ENCODE data around the gene NCBP3. TPM values are rescaled to one million over a fixed set of nuclear protein-coding genes. Genes with fewer than 3 reads are reported as not detected.

Gene NCBP3
- total and polyA plus RNA-seq, 7 donors, result 9.3 to 23.5 (median 15.1) TPM

DNA sequence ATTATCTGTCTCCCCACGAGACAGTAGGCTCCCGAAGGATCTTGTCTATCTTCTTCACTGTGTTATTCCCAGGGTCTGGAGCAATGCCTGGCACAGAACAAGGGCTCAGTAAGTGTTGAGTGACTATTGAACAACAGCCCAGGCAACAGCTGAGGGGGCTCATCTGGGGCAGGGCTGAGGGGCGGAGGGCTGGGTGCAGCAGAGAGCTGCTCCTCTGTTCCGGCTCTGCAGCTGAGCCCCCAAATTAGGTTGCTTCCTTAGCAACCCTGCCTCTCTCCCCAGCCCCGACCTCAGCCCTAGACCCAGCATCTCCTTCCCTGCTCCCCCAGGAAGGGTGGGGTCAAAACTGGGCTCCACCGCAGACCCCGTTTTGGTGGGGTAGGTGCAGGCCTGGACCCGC is 77.3 kb downstream of the NCBP3 start:
- intact Hi-C loops (cut with DNase I), result no loop called here
- TF ChIP-seq, protein P1, sequence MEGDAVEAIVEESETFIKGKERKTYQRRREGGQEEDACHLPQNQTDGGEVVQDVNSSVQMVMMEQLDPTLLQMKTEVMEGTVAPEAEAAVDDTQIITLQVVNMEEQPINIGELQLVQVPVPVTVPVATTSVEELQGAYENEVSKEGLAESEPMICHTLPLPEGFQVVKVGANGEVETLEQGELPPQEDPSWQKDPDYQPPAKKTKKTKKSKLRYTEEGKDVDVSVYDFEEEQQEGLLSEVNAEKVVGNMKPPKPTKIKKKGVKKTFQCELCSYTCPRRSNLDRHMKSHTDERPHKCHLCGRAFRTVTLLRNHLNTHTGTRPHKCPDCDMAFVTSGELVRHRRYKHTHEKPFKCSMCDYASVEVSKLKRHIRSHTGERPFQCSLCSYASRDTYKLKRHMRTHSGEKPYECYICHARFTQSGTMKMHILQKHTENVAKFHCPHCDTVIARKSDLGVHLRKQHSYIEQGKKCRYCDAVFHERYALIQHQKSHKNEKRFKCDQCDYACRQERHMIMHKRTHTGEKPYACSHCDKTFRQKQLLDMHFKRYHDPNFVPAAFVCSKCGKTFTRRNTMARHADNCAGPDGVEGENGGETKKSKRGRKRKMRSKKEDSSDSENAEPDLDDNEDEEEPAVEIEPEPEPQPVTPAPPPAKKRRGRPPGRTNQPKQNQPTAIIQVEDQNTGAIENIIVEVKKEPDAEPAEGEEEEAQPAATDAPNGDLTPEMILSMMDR (IDR thresholded peaks at IDR 0.05), result no peak
- H3K36me3 ChIP-seq (ENCODE audit: insufficient read depth in 1 of 2, low read depth in 1 of 2), result no peaks in the 10 kb centered on the region
- H3K4me3 ChIP-seq, result no peak overlapping the region
- 52 to 64% (median 59%) methylated on average over 8 of the region's 8 CpGs for WGBS, 3 donors
- H3K9me3 ChIP-seq, result no peaks in the 10 kb centered on the region
- no peak for ATAC-seq
- H3K27me3 ChIP-seq (ENCODE audit: insufficient read depth in 3 of 3, low read length in 2 of 3), result peaks cover 0 to 3% (median 0%) of the 10 kb centered on the region in 3 donors
- no peak for DNase-seq
- H3K4me1 ChIP-seq, result no peaks in the 10 kb centered on the region
- H3K27ac ChIP-seq, result no peak overlapping the region

DNA sequence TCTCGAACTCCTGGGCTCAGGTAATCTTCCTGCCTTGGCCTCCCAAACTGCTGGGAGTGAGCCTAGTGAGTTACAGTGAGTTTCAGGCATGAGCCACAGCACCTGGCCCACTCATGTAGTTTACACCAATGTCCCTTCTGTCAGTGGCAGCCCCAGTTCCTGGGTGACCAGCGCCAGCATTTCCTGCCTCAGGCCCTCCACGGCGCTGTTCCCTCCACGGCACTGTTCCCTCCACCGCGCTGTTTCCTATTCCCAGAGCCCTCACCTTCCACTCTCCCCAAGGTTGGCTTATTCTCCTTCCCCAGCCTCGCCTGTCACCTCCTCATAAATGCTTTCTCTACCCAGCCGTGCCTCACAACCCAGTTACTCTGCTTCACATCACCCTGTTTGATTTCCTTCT is 77.7 kb downstream of the NCBP3 start:
- H3K9me3 ChIP-seq, result no peaks in the 10 kb centered on the region
- H3K27me3 ChIP-seq (ENCODE audit: insufficient read depth in 3 of 3, low read length in 2 of 3), result peaks cover 0 to 3% (median 0%) of the 10 kb centered on the region in 3 donors
- no peak for ATAC-seq
- 89 to 91% (median 89%) methylated on average over 9 of the region's 9 CpGs for WGBS, 3 donors
- intact Hi-C loops (cut with DNase I), result no loop called here
- no peak for DNase-seq
- H3K4me3 ChIP-seq, result no peak overlapping the region
- H3K4me1 ChIP-seq, result no peaks in the 10 kb centered on the region
- no peak overlapping the region for H3K27ac ChIP-seq
- TF ChIP-seq, protein P1 (IDR thresholded peaks at IDR 0.05), result no peak
- no peaks in the 10 kb centered on the region for H3K36me3 ChIP-seq (ENCODE audit: insufficient read depth in 1 of 2, low read depth in 1 of 2)

DNA sequence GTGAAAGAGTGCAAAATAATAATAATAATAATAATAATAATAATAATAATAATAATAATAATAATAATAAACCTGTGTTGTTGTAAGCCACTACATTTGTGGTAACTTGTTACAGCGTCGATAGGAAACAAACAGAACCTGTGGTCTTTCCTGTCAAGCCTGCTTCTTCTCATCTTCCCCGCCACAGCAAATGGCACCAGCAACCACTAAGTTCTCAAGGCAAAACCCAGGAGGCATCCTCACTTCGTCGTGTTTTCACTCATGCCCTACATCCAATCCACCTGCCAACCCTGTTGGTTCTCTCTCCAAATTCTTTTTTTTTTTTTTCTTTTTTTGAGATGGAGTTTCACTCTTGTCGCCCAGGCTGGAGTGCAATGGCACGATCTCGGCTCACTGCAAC is 79.3 kb downstream of the NCBP3 start:
- TF ChIP-seq, protein P1 (IDR thresholded peaks at IDR 0.05), result no peak
- 94 to 96% (median 94%) methylated on average over 8 of the region's 8 CpGs for WGBS, 3 donors
- no peaks in the 10 kb centered on the region for H3K27me3 ChIP-seq (ENCODE audit: insufficient read depth in 3 of 3, low read length in 2 of 3)
- H3K4me3 ChIP-seq, result no peak overlapping the region
- no peaks in the 10 kb centered on the region for H3K9me3 ChIP-seq
- intact Hi-C loops (cut with DNase I), result no loop called here
- DNase-seq (no peak), ATAC-seq (no peak)
- H3K27ac ChIP-seq, result no peak overlapping the region
- no peaks in the 10 kb centered on the region for H3K36me3 ChIP-seq (ENCODE audit: insufficient read depth in 1 of 2, low read depth in 1 of 2)
- no peaks in the 10 kb centered on the region for H3K4me1 ChIP-seq

DNA sequence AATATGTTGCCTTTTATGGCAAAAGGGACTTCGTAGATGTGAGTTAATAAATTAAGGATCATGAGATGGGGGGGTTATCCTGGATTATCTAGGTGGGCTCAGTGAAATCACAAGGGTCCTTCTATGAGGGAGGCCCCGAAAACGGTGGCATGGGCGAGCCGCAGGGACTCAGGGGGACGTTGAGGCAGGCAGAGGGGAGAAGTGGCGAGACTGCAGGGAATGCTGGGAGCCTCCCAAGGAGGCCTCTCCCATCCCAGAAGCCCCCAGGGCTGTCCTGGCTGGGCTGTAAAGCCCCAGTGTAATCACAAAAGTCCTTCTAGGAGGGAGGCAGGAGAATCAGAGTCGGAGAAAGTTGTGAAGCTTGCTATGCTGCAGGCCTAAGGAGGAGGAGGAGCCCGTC is 80.1 kb downstream of the NCBP3 start:
- H3K4me3 ChIP-seq, result no peak overlapping the region
- H3K9me3 ChIP-seq, result no peaks in the 10 kb centered on the region
- H3K4me1 ChIP-seq, result no peaks in the 10 kb centered on the region
- TF ChIP-seq, protein P1 (IDR thresholded peaks at IDR 0.05), result no peak
- H3K36me3 ChIP-seq (ENCODE audit: insufficient read depth in 1 of 2, low read depth in 1 of 2), result no peaks in the 10 kb centered on the region
- no peak for ATAC-seq
- intact Hi-C loops (cut with DNase I), result no loop called here
- whole genome bisulfite sequencing, 3 donors, result 89 to 95% (median 91%) methylated on average over 9 of the region's 9 CpGs
- no peaks in the 10 kb centered on the region for H3K27me3 ChIP-seq (ENCODE audit: insufficient read depth in 3 of 3, low read length in 2 of 3)
- H3K27ac ChIP-seq, result no peak overlapping the region
- no peak for DNase-seq

DNA sequence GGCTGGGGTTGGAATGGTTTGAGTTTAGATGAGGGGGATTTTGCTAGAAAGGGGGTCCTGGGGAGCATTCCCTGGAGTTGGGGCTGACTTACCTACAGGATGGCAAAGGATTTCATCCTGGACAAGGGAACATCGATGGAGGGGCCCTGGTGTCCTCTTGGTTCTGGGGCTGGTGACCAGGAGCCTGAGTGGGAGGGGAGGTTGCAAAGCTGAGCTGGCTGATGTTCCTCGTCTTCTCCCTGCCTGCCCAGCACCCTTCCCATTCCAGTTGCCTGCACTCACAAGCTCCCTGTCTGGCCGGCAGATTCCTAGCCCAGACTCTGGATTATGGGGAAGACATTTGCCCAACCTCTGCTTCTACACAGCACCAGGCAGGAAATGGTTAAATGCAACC is 82.3 kb downstream of the NCBP3 start:
- no peaks in the 10 kb centered on the region for H3K27me3 ChIP-seq (ENCODE audit: insufficient read depth in 3 of 3, low read length in 2 of 3)
- H3K9me3 ChIP-seq, result no peaks in the 10 kb centered on the region
- ATAC-seq (no peak), DNase-seq (no peak)
- WGBS, 3 donors, result 51 to 66% (median 65%) methylated on average over 3 of the region's 3 CpGs
- H3K4me1 ChIP-seq, result no peaks in the 10 kb centered on the region
- H3K27ac ChIP-seq, result no peak overlapping the region
- TF ChIP-seq, protein P1 (IDR thresholded peaks at IDR 0.05), result no peak
- no peaks in the 10 kb centered on the region for H3K36me3 ChIP-seq (ENCODE audit: insufficient read depth in 1 of 2, low read depth in 1 of 2)
- intact Hi-C loops (cut with DNase I), result no loop called here
- H3K4me3 ChIP-seq, result no peak overlapping the region

All from psoas muscle (tissue), 8 donors.